Limb (tissue), 2 donors: ENCODE data around the gene UGT1A8.
"Not testable (repeated sequence)": the region's sequence is repeated elsewhere in the genome, so short reads cannot be mapped to it uniquely, and the experiment has no call there.

ENCODE experiments used
- DNase-seq, 2 donors: peaks; one replicate each; pipeline ENCODE4 v3.0.0-alpha.2; 2016; ENCODE audit errors: extremely low spot score in 2 of 2

UGT1A8 gene

GRCh38 chr2:233714121-233714520 lies 96.7 kb downstream of the UGT1A8 start:
- DNase-seq = no peak

DNA sequence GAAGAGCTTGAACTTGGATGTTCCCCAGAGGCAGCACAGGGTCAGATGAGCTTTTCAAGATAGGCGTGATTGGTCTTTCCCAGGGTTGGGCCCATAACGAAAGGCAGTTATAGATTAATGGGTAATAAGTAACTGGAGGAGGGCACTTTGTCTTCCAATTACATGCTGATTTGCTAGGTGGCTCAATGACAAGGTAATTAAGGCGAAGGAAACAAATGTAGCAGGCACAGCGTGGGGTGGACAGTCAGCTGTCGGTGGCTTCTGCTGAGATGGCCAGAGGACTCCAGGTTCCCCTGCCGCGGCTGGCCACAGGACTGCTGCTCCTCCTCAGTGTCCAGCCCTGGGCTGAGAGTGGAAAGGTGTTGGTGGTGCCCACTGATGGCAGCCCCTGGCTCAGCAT lies 101.1 kb downstream of the UGT1A8 start, which contains the start of gene UGT1A4:
Gene UGT1A4, plus strand, starts transcription at position 185 of the 400 bp plus-strand sequence. Its CDS starts 85 bp downstream, at position 270.
- no peak for DNase-seq

GRCh38 chr2:233728723-233729301 lies 111.4 kb downstream of the UGT1A8 start, which contains the start of gene UGT1A3:
Gene UGT1A3 (plus strand): TSS chr2:233729042. CDS start chr2:233729127, 85 bp downstream.
- no peak for DNase-seq

GRCh38 chr2:233736868-233737653 lies 119.6 kb downstream of the UGT1A8 start:
- not testable (repeated sequence) for DNase-seq

- DNase-seq = no peak
These were observed 123.4 kb downstream of the UGT1A8 start for GRCh38 chr2:233740870-233741269.

- no peak for DNase-seq
These were observed 126.2 kb downstream of the UGT1A8 start for GRCh38 chr2:233743464-233744259.

GRCh38 chr2:233745073-233745755 lies 127.8 kb downstream of the UGT1A8 start:
- no peak for DNase-seq

DNA sequence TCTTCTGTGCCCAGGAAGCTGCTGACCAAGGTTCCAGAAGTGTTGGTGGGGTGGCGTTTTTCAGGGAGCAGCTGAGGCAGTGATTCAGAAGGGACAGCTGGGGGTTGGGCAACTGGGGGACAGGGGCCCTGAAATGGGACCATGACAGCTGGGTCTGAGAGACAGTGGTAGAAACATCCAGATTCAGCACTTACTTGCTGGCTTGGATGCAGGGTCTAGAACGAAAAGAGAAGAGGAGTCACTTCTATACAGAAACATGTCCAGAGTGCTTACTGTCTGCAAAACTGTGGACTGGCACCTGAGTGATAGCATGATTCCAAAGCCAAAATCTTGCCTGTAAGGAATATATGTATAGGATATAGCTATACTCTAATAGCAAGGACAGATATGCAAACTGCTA lies 128.4 kb downstream of the UGT1A8 start:
- not testable (repeated sequence) for DNase-seq

DNA sequence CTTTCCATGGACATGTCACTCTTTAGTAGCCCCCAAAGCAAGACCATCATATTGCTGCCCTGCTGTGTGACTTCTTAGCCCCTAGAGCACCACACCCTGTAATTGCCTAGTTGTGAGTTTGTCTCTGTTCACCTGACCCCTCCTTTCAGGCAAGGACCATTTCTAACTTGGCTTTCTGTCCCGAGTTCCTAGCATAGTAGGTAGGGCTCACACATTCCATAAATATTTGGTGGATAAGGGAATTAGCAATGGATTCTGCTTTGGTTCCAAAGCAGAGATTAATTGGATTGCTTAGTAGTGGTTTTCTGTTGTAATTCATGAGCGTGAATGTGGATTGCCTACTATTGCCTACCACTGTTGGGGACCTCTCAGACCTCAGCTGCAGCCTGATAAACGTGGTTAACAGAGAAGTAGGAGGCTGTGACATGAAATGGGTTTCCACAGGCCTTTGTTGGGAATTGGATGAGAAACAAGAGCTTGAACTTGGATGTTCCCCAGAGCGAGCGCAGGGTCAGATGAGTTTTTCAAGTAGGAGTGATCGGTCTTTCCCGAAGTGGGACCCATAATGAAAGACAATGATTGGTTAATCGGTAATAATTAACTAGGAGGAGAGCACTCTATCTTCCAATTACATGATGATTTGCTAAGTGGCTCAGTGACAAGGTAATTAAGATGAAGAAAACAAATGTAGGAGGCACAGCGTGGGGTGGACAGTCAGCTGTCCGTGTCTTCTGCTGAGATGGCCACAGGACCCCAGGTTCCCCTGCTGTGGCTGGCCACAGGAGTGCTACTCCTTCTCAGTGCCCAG lies 129.2 kb downstream of the UGT1A8 start:
- no peak for DNase-seq

- no peak for DNase-seq
These were observed 129.8 kb downstream of the UGT1A8 start for GRCh38 chr2:233747283-233747544.

DNA sequence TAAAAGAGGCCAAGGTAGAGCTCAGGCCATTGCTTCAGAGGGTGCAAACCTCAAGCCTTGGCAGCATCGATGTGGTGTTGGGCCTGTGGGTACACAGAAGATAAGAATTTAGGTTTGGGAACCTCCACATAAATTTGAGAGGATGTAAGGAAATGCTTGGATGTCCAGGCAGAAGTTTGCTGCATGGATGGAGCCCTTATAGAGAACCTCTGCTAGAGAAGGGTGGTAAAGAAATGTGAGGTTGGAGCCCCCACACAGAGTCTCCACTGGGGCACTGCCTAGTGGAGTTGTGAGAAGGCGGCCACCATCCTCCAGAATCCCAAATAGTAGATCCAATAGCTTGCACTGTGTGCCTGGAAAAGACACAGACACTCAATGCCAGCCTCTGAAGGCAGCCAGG lies 133.3 kb downstream of the UGT1A8 start:
- DNase-seq = not testable (repeated sequence)

GRCh38 chr2:233751212-233752009 lies 134.0 kb downstream of the UGT1A8 start:
- DNase-seq = not testable (repeated sequence)

DNA sequence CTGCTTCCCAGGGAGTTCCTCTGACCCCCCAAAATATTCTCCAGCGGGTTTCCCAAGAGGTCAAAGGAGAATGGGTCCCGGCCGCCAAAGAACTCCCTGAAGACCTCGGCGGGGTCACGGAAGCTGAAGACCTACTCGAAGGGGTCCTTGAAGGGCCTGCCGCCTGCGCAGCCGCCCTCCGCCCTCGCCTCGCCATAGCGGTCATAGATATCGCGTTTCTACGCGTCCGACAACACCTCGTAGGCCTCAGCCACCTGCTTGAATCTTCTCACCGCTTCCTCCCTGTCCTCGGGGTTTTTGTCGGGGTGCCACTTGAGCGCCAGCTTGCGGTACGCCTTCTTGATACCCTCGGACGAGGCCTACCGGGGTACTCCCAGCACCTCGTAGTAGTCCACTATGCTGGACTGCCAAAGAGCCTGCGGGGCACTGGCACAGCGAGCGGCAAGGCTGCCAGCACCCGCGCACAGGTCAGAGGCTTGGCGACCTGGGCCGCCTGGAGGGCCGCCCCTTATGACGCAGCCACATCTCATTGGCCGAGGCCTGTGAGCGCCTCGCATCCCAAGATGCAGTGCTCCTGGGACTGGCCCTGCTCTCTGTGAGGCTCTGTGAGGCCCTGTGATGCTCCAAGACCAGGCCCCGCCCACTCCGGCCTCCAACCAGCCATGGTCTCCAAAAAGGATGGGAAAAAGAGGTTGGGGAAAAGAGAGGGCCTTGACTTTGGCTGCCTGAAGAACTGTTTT lies 137.6 kb downstream of the UGT1A8 start:
- no peak for DNase-seq

GRCh38 chr2:233756429-233757081 lies 139.1 kb downstream of the UGT1A8 start:
- no peak for DNase-seq

DNA sequence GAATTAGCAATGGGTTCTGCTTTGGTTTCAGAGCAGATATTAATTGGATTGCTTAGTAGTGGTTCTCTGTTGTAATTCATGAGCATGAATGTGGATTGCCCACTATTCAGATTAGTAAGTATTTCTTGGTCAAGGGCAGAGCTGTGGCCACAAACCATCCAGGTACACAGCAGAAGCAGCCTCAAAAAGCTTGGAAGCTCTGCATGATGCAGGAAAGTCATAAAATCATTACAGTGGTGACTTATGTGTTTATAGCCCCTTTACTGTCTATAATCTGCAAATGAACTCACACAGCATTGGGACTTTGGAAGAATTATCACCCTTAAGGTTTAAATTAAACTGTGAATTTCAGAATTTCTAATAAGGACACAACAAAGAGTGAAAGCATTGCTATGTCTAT lies 140.7 kb downstream of the UGT1A8 start:
- no peak for DNase-seq

DNA sequence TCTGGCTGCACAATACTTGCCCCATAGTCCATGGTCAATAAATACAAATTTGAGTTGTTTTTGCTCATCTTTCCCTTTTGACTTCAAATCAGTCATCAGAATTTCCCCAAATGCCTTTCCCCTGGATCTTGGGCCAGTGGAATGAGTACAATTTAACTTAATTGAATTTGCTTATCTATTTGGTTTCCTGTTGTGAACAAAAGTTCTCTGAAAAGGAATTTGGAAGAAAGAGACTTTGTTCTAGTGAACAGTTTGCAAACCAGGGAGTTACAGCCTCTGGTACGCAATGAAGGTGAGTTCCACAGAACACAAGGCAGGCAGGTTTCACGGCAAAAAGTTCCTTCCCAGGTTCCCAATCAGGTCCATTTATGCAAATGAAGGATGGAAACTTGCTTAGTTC lies 141.4 kb downstream of the UGT1A8 start:
- no peak for DNase-seq

DNA sequence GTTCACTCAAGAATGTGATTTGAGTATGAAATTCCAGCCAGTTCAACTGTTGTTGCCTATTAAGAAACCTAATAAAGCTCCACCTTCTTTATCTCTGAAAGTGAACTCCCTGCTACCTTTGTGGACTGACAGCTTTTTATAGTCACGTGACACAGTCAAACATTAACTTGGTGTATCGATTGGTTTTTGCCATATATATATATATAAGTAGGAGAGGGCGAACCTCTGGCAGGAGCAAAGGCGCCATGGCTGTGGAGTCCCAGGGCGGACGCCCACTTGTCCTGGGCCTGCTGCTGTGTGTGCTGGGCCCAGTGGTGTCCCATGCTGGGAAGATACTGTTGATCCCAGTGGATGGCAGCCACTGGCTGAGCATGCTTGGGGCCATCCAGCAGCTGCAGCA lies 142.6 kb downstream of the UGT1A8 start, which contains the start of gene UGT1A1:
Gene UGT1A1, plus strand, starts transcription at position 228 of the 400 bp plus-strand sequence. Its CDS starts 18 bp downstream, at position 246.
- DNase-seq = no peak

- DNase-seq = no peak
These were observed 143.8 kb downstream of the UGT1A8 start for GRCh38 chr2:233761040-233761769.
